NT2/D1 (cell line): ENCODE results near the gene CROCC2.

ENCODE experiments used
- DNase-seq: peaks from one replicate; pipeline ENCODE4 v3.0.0-alpha.2; 2011; ENCODE audit warnings: low read depth, low spot score
- H3K27me3 ChIP-seq: 2 replicates; pipeline ENCODE4 v1.6.0; 2011; ENCODE audit warnings: mild to moderate bottlenecking; ENCODE audit not compliant: insufficient read length, insufficient read depth
- H3K36me3 ChIP-seq: 2 replicates; pipeline ENCODE4 v1.6.1; 2011; ENCODE audit warnings: mild to moderate bottlenecking, low read length, mixed read lengths; ENCODE audit not compliant: insufficient read depth, insufficient read length
- H3K4me1 ChIP-seq: 2 replicates; pipeline ENCODE4 v1.5.1; 2011; ENCODE audit not compliant: insufficient read depth, insufficient read length
- H3K4me3 ChIP-seq: 2 replicates; pipeline ENCODE4 v1.5.1; 2011; ENCODE audit warnings: low read depth; ENCODE audit not compliant: insufficient read length
- H3K9ac ChIP-seq: 2 replicates; pipeline ENCODE4 v1.6.0; 2011; ENCODE audit warnings: low read depth; ENCODE audit not compliant: insufficient read length
- H3K9me3 ChIP-seq: 2 replicates; pipeline ENCODE4 v1.5.1; 2011; ENCODE audit warnings: mild to moderate bottlenecking, low read length; ENCODE audit not compliant: insufficient read depth
- SUZ12 ChIP-seq: IDR thresholded peaks from 2 replicates; pipeline ENCODE4 v1.6.1; 2011; ENCODE audit not compliant: insufficient read length, insufficient read depth; ENCODE audit errors: extremely low read depth
- YY1 ChIP-seq: IDR thresholded peaks from 2 replicates; pipeline ENCODE4 v1.6.1; 2011; ENCODE audit not compliant: insufficient read length, insufficient read depth
- ZNF274 ChIP-seq: IDR thresholded peaks from 2 replicates; pipeline ENCODE4 v1.6.1; 2011; ENCODE audit warnings: mild to moderate bottlenecking, low read depth, low read length

CROCC2 gene

DNA sequence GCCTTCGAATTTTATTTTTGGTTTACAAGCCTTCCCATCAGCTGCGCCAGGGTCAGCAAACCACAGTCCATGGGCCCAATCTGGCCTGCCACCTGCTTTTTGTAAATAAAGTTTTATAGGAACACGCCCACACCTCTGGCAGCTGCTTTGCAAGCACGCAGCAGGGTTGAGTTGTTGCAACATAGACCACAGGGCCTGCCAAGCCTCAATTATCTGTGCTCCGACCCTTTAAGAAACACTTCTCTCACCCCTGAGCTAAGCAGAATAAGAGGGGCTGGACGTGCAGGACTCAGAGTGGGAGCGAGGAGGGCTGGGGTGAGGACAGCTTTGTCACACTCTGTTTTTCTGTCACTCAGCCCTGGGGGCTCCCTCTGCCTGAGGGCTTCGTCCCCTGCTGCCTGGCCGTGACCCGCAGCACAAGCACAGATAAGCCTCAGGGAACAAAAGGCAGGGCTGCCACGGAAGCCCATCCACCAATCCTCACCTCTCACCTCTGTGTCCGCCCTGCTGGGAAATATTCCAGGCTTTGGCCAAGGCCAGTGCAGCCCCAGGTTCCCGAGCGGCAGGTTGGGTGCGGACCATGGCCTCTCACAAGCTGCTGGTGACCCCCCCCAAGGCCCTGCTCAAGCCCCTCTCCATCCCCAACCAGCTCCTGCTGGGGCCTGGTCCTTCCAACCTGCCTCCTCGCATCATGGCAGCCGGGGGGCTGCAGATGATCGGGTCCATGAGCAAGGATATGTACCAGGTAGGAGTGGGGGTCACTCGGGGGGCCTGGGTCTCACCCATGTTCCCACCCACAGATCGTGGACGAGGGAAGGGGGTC is 37.6 kb upstream of the CROCC2 start, which contains the start of gene AGXT:
TSS of gene AGXT (plus strand) at position 539 of the 823 bp plus-strand sequence. CDS start at position 581, 42 bp downstream.
- H3K4me3 ChIP-seq, result no peak within 1 kb of the TSS
- TF ChIP-seq ZNF274 (no peak), SUZ12 (no peak), YY1 (no peak)
- H3K36me3 ChIP-seq, result no peaks in the 10 kb centered on the region
- no peaks in the 10 kb centered on the region for H3K9me3 ChIP-seq
- peaks cover 4% of the 10 kb centered on the region for H3K4me1 ChIP-seq
- no peak for DNase-seq
- peaks cover 7% of the 10 kb centered on the region for H3K27me3 ChIP-seq
- peak within 1 kb of the TSS; percentile 26 for H3K9ac ChIP-seq

DNA sequence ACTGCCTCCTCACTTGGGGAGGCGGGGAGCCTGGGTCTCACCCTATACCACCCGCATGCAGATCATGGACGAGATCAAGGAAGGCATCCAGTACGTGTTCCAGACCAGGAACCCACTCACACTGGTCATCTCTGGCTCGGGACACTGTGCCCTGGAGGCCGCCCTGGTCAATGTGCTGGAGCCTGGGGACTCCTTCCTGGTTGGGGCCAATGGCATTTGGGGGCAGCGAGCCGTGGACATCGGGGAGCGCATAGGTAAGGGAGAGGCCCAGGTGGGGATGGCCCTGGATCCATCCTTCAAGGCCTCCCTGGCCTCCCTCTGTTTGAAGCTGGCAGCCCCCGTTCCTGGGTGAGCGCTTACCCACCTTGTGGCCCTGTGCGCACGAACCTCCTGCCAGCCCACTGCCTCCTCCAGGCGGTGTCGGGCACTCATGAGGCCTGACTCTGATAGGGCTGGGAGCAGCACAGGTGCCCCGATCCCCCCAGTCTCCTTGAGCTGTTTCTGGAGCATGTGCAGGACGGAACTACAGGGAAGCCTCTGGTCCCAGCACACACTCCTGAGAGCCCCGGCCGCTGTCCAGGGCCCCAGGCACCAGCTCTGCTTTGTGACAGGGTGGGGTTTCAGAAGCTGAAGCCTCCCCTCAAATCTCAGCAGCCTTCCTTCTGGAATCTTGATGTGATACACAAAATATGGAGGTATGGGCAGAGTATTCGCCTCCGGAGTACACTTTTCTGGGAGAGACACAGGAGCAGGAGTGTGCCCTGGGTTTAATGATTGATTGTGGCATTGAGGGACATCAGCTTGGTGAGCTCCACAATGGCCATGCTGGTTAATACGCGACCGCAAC is 36.8 kb upstream of the CROCC2 start:
- Histone ChIP-seq H3K9me3 (no peaks in the 10 kb centered on the region), H3K36me3 (no peaks in the 10 kb centered on the region), H3K9ac (no peak overlapping the region), H3K4me1 (peaks cover 4% of the 10 kb centered on the region), H3K4me3 (no peak overlapping the region), H3K27me3 (peaks cover 7% of the 10 kb centered on the region)
- no peak for DNase-seq
- no peak for TF ChIP-seq YY1
- no peak for TF ChIP-seq ZNF274
- TF ChIP-seq SUZ12, result no peak

GRCh38 chr2:240869956-240870875 is 35.9 kb upstream of the CROCC2 start:
- DNase-seq, result no peak
- H3K4me3 ChIP-seq, result no peak overlapping the region
- peaks cover 7% of the 10 kb centered on the region for H3K27me3 ChIP-seq
- H3K4me1 ChIP-seq, result peaks cover 4% of the 10 kb centered on the region
- no peaks in the 10 kb centered on the region for H3K36me3 ChIP-seq
- no peaks in the 10 kb centered on the region for H3K9me3 ChIP-seq
- H3K9ac ChIP-seq, result no peak overlapping the region
- TF ChIP-seq YY1 (no peak), ZNF274 (no peak), SUZ12 (no peak)

DNA sequence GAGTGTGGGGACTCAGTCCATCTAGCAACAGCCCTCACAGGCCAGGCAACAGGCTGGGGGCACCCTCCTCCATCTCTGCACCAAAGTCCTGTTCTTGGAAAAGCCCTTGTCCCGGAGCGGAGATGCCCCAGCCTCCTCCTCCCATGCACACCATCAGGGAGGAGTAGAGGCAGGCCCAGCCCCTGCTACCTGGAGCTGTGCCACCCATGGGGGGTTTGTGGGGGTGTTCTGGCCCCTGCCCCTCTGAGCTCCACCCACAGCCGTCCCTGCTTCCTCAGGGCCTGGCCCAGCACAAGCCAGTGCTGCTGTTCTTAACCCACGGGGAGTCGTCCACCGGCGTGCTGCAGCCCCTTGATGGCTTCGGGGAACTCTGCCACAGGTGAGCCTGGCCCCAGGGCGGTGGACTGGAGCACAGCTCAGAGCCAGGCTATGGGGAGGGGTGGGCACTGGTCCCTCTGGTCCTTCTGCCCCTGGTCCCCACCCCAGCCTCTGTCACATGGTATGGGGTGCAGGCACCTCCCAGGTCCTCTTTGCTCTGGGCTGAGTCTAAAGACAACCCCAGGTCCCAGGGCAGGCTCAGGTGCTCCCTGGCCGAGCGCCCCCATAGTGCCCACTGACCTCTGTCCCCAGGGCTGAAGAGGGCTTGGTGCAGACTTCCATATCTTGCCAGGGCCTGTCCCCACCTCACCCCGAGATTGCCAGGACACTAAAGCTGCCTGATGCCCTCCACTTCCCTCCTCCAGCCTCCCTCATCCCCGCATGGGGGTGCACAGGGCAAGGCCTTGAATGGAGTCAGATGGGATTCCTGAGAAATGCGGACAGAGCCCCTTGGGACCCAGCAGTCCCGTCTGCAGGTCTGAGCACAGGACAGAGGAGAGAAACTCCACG is 34.8 kb upstream of the CROCC2 start:
- Histone ChIP-seq H3K27me3 (peaks cover 7% of the 10 kb centered on the region), H3K36me3 (no peaks in the 10 kb centered on the region), H3K9me3 (no peaks in the 10 kb centered on the region), H3K9ac (no peak overlapping the region), H3K4me1 (peaks cover 4% of the 10 kb centered on the region), H3K4me3 (no peak overlapping the region)
- TF ChIP-seq SUZ12, result no peak
- no peak for TF ChIP-seq ZNF274
- TF ChIP-seq YY1, result no peak
- DNase-seq, result no peak

GRCh38 chr2:240872317-240873097 is 33.6 kb upstream of the CROCC2 start:
- H3K9ac ChIP-seq, result no peak overlapping the region
- no peaks in the 10 kb centered on the region for H3K36me3 ChIP-seq
- no peak overlapping the region for H3K4me3 ChIP-seq
- peaks cover 7% of the 10 kb centered on the region for H3K27me3 ChIP-seq
- H3K9me3 ChIP-seq, result no peaks in the 10 kb centered on the region
- peaks cover 4% of the 10 kb centered on the region for H3K4me1 ChIP-seq
- TF ChIP-seq SUZ12 (no peak), ZNF274 (no peak), YY1 (no peak)
- no peak for DNase-seq
